GDM1 (cell line): Measurements from ENCODE around the gene FBLN1.

ENCODE experiments used
- DNase-seq: peaks from one replicate; lab custom pipeline; 2025; lab: John Stamatoyannopoulos, UW

The FBLN1 gene

DNA sequence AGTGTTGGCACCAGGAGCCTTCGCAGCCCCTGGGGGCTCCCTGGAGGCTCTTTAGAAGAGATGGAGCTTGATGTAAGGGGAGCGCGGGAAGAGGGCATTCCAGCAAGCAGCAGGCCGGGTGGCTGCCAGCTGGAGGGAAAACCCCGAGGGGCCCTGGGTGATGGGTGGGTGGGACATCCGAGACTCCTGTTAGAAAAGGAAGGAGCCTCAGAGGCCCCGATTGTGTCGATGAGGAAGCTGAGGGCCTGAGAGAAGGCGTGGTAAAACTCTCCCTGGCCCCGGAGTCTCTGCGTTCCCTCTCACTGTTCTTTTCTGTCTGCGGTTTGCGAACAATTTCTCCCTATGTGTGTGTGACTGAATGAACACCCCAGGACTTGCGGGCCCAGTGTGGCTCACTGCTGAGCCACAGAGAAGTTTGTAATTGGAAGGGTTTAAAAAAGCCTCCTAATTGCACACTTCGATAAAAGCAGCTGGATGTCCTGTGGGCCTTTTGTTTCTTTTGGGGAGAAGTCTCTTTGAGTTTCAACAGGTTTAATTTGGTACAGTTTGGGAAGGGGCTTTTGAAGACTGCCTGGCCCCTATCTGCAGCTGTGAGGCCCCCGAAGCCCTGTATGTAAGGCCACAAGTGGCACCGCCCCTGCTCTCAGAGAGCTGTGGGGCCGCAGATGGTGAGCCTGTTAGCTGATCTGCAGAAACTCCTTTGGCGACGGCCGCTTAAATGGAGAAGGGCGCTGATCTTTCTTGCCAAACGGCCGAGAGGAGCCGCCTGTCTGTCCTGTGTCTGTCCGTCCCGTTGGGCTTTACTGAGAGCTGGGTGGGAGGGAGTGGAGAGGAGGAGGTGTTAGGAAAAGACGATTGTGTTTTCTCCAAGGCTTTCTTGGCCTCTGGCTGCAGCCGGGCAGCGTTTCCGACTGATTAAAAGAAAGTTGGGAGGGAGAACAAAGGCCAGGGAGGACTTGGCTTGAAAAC lies 2.0 kb downstream of the FBLN1 start:
- DNase-seq = no peak

DNA sequence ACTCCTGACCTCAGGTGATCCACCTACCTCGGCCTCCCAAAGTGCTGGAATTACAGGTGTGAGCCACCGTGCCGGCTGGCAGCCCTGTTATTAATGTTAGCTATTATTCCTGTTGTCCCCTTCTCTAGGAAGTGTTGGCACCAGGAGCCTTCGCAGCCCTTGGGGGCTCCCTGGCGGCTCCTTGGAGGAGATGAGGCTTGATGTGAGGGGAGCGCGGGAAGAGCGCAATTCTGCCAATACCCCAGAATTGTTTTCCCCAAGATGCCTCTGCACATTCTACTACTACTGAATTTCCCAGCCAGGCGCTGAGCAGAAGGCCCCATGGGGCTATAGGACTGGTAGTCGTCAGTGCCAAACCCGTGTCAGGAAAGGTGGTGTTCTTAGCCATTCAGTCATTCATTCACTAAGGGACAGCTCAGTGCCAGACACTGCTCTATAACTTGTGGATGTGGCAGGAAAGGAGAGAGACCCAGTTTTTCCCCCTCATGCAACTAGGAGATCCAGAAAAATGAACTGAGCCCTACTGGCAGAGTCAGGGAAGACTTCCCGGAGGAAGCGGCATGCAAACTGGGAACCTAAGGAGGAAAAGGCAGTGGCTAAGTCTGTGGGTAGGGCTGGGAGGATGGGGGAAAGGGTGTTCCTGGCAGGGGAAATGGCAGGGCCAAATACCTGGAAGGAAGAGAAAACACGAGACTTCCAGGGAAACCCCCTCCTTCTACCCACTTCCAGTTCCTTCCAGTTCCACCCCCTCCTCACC lies 3.5 kb downstream of the FBLN1 start:
- DNase-seq = no peak

DNA sequence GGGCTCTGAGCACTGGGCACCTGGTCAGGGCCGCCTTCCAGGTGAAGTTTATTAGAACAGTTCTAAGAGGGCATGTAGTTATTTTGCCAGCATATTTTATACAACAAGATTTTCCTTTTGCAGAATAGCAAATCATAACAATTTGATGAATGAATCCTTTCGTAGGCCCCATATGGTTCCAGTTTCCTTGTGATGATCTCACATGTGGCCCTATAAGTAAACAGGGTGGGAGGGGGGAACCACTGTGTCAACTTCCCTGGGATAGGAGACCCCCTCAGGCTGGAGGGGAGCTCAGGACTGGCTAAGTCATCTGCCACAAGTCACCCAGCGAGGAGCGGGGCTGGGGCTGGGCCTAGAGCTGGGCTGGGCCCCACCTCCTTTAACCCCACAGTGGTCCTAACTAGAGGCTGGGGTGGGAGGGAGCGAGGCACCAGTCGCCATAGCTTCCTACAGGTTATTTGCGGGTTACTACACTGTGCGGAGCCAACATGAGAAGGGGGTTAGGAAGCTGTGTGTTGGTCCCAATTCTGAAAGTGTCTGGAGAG lies 4.2 kb downstream of the FBLN1 start:
- no peak for DNase-seq

DNA sequence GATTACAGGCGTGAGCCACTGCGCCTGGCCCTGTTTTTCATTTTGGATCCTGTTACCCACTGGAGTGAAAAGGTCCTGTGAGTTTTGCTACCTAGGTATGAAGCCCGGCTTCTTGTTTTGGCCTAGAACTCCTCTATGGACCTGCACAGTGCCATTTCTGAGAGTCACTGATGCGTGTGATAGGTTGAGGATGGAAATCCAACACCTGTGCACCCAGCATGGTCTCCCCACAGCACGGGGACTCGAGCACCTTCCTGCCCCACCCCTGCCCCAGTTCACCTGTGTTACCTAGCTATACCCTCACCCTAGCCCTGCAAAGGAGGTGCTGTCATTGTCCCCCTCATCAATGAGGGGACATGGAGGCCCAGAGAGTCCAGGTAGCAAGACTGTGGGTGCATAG lies 5.1 kb downstream of the FBLN1 start:
- DNase-seq = no peak

DNA sequence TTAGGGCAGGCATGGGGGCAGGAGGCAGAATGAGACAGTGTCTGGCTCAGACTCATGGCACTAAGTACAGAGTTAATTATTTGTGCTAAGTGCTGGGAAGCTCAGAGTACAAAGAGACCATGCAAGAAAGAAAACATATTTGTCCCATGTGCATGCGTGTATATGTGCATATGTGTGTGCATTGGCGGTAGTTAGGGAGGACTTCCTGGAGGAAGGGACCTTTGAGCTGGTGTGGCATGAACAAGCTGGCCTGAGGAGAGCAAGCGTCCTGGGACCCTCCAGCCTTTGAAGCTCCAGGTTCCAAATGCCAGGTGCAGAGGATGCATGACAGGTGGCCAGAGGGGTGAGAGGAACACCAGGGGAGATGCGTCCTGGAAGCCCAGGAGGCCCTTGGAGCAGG lies 6.1 kb downstream of the FBLN1 start:
- no peak for DNase-seq

DNA sequence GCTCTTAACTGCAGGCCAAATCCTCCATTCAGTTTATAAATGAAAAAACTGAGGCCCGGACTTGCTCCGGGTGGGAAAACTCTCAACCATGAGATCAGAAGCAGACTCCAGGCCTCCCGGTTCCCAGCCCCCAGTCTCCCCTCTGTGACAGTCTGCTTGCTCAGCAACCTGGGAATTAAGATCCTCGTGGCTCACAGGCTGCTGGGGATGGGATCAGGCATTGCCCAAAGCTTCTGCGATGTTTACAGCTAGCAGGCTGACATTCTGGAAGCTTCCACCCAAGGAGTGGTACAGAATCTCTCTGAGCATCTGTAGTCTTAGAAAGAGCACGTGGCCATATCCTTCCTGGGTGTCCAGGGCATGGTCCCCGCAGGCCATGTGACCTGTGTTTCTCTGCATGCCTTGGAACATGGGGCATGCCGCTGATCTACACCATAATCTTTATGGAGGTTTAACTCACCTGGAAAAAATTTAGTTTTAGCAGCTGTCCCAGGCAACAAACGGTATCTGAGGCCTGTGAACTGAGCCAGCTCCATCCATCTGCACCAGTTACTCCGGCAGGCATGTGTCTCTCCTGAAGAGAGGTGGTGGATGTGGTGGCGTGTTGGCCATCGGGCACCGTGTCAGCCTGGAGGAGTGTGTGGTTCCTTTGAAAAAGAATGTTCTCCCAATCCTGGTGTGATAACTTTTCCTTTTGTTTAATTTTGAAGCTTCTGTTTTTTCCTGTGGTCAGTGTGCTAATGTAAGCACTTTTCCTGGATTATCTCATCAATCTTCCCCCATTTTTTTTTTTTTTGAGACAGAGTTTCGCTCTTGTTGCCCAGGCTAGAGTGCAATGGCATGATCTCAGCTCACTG lies 7.9 kb downstream of the FBLN1 start:
- DNase-seq = no peak

DNA sequence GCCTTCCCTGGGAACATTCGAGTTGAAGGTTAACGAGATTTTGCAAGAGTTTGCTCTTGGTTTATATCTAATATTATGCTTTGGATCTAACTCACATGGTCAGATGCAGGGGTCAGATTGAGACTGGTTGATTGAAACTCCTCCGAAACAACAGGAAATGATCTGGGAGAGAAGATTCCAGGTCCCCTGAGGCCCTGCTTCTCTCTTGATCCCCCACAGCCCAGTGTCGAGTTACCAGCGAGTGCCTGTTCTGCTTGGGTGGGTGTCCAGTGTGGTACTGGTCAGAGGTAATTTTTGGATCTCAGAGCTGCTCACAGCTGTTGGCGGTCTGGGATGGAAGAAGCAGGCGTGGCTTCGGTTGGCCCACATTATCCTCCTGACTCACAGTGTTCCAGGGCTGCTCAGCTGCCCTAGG lies 9.2 kb downstream of the FBLN1 start:
- no peak for DNase-seq

DNA sequence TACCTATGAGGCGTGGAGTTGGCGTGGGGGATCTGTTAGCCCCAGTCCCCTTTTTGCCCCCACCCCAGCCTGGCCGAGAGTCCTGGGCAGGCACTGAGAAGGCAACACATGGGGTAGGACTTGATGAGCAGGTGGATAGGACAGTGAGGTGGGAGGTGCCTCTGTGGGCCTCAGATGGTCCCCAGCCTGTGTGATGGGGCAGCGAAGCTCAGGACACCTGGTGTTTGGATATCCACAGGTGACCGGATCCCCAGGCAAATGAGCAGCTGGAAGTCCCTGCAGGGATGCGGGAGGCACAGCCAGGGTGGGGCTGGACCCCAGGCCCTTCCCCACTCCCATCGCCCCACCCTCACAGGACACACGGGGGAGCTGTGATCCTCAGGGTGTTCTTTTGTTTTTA lies 9.7 kb downstream of the FBLN1 start:
- no peak for DNase-seq

DNA sequence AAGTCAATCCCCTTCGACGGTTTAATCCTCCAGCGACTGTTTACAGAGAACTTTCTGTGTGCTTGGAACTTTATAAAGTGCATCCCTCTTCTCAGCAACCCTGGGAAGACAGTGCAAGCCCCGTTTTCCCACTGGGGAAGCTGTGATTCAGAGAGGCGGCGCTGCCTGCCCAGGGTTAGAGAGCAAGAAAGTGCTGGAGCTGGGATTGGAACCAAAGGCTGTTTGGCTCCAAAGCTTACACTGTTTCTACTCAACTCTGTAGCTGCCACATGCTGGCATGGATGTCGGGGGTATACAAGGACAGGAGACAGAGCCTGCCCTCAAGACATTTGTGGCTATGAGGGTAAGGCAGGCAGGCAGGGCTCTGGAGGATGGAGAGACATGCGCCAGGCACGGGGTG lies 13.0 kb downstream of the FBLN1 start:
- no peak for DNase-seq

DNA sequence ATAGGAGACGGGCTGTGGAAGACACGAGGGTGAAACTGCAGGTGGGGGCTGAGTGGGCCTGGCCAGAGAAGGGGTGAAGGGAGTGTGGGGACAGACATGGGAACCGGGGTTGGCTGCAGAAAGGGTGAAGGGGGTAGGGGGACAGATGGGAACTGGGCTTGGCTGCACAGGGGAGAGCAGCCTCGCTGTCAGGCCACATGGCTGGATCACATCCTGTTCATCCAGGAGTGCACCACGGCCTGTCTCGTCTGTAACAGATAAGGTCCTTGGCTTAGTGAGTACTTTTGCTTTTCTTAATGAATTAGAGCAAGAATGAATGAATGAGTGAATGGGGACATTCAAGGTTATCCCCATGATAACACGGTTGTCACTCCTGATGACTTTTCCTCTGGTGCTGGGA lies 13.5 kb downstream of the FBLN1 start:
- DNase-seq = no peak

DNA sequence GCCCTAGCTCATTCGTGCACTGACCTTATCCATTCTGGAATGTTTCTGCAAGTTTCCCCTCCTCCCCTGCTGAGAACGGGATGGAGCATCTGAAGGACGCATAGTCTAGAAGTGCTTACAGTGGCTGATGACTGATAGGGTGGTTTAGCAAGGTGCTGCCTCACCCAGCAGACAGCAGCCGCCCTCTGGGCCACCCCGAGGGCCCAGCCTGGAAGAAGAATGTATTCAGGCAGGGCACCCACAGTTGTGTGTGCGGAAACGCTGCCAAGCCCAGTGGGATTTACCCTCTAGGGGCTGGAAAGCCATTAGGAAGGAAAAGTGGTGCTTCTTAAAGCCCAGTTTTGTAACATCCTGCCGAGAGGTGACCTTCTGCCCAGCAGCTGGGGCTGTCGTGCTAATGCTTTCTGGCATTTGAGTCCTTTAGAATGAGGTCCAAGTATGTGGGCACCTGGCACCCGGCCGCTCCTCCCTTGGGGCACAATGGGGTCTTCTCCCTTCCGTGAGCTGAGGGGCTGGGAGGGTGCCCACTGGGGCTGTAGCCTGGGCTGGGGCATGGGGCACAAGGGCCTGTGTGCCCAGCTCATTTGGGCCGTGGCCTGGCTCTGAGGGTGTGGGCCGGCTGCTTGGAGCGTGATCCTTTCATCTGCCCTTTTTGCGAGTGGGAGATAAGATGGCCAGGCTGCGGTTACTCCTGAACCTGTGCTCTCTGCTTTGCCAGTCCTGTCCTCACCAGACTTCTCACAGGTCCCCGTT lies 14.4 kb downstream of the FBLN1 start:
- DNase-seq = no peak

DNA sequence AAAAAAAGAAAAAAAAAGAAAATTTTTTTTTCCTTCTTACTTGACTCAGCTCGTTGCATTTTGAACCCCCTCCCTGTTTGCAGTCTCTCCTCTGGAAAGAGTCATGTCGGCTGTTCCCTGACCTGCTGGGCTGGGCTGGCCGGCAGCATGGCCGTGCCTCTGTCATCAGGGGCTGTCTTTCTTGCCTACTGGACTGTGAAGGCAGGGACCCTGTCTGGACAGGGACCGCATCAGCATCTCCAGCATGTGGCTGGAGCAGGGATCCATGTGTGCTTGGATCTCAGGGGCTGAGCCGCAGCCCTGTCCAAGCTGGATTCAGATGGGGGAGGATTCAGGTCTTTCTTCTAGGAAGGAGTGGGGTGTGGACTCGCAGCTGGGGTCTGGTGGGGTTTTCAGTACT lies 15.5 kb downstream of the FBLN1 start:
- no peak for DNase-seq

DNA sequence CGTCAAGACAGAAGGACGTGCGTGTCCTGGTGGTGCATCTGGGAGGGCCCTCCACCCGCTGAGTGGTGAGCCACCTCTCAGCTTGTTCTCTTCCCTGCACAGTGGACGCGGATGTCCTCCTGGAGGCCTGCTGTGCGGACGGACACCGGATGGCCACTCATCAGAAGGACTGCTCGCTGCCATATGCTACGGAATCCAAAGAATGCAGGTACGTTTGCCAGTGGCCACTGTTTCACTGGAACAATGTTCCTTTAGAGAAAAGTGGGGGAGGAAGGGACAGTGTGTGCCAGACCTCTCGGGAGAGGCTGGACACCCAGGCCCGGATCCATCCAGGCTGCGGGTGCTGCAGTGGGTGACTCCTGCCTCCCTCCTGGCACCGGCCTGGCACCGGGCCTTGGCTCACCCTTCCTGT lies 15.9 kb downstream of the FBLN1 start:
- no peak for DNase-seq

DNA sequence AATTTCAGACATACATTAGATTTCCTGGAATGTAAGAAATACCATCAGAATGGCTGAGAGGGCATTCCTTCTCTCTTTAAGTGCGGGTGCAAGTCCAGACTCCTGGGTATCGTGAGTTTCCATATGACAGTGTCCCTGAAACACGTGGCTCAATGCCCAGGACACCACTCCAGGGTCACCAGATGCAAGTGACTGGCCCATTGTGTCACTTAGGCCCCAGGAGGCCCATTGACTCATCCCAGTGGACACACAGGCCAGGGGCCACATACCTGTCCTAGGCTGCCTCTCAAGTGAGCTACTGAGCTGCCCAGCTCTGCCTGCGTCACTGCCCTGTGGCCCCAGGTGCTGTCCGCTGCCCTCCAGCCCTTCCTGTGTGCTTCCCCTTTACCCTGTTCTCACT lies 18.5 kb downstream of the FBLN1 start:
- no peak for DNase-seq

DNA sequence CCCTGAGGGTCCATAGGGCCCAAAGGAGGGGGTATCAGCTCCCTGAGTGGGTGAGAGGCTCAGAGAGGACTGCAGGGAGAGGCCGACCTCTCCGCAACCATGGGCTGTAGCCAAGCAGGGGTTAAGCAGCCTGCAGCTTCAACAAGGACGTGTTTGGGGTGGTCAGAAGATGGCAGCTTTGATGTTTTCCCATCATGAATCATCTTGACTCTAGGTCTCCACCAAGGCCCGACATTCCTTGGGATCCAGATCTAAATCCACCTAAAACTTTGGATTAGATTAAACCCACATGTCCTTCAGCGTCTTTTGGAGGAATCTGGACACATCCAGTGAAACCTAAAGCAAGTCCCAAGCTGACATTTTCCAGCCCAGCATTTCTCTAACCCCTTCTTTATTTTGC lies 19.8 kb downstream of the FBLN1 start:
- no peak for DNase-seq

DNA sequence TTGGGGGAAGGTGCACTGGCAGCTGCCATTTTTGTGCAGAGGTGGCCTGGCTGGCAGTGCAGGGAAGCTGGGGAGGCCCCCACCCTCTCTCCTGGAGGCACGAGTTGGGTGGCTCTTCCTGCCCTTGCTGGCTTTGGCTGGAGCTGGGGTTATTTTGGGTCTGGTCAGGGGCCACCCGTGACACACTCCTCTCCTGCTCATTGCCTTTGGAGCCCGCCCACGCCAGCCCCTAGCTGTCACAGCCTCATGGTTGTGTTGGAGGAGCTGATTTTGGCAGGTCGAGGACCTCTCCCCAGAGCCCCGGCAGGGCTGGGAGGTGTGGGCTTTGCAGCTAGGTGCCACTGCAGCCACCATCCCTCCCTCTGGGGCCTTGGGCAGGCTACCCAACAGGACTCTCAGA lies 21.5 kb downstream of the FBLN1 start:
- DNase-seq = no peak

DNA sequence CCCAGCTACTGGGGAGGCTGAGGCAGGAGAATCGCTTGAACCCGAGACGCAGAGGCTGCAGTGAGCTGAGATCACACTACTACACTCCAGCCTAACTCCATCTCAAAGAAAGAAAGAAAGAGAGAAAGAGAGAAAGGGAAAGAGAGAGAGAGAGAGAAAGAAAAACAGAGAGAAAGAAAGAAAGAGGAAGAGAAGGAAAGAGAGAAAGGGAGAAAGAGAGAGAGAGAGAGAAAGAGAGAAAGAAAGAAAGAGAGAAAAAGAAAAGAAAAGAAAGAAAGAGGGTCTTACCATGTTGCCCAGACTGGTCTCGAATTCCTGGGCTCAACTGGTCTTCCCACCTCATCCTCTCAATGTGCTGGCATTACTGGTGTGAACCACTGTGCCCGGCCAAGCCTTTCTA lies 22.3 kb downstream of the FBLN1 start:
- no peak for DNase-seq

DNA sequence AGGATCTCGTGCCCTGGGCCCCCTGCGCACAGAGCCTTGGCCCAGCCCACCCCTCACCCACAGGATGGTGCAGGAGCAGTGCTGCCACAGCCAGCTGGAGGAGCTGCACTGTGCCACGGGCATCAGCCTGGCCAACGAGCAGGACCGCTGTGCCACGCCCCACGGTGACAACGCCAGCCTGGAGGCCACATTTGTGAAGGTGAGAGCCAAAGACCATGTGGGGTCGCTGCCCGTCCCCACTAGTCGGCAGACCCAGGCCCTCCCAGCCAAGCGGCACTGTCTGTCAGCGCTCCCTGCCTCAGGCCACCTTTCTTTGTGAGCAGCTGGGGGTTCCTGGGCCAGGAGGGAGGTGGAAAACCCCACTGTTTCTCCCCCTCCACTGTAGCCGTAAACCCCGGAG lies 22.8 kb downstream of the FBLN1 start:
- no peak for DNase-seq

DNA sequence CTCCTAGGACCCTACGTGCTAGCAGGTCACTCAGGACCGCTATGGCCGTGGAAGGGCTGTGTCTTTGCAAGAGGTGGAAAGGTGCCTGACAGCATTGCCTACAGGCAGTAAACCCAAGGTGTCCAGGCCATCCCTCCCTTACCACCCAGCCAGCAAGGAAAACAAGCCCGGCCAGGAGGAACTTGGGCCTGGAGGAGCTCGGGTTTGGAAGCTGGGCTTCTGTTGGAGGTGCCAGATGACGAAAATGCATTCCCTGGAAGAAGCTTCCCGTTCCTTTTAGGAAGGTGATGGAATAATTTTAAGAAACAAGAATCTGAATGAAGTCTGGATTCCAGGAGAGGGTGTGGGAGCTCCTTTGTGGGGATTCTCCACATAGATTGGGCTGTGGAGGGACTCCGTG lies 23.6 kb downstream of the FBLN1 start:
- no peak for DNase-seq

DNA sequence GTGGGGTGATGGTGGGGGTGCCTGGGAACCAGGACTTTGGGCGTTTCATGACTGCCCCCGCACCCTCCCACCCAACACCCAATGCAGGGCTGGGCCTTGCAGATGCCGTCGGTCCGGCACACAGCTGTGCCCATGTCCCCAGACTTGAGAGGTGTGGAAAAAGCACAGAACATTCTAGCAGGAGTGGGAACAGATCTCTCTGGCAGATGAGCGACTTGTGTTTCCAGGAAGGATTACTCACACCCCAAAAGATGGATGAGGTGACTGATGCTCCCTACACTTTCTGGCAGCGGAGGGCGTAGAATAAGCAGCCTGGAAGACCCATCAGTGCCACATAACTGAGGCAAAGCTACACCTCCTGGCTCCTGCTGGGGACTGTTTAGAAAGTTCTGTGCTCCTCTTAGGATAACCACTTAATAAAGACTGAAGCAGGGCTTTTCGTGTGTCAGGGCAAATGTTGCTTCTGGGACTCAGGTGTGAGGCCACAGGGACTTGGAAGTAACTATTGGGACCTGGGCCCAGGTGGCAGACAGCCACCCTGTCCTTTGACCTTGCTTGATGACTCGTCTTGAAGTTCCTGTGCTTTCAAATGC lies 24.2 kb downstream of the FBLN1 start:
- no peak for DNase-seq

DNA sequence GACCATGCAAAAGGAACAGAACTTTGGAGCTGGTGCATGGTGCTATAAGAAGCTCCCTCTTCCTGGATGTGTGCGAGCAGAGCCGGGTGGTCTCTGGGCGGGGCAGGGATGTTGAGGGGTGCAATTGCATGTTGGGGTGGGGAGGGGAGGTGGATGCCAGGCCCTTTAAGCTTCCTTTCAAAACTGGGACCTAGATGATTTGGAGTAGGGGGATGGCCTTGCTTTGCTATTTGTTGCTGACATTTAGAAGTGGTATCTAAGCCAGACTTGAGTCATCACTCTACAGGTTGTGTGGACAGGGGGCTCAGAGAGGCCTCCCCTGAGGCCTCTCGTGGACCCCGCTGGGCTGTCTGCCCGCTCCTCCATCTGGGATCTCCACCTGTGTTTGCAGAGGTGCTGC lies 24.8 kb downstream of the FBLN1 start:
- DNase-seq = no peak
